Measurements from ENCODE around the gene FAM107B.
A peak's percentile ranks its signal among the peaks of the same experiment; 100 is the strongest.

Gene FAM107B

DNA sequence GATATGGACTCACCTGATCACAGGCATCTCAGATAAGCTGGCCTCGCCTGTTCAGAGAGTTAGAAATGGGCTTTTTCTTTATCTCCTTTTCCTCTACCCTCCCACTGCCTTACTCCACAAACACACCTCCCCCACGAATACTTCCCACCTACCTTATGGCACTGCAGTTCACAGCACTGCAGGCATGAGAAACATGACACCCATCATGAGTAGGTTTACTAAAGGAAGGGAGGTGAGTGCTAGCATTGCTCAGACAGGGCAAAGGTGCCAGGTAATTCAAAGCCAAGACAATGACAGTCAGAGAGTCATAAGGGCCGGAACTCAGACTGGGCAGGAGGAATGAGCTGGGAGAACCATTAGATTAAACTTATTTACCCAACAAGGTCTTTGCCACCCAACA is 220.6 kb downstream of the FAM107B start:
- TF ChIP-seq, protein P1, sequence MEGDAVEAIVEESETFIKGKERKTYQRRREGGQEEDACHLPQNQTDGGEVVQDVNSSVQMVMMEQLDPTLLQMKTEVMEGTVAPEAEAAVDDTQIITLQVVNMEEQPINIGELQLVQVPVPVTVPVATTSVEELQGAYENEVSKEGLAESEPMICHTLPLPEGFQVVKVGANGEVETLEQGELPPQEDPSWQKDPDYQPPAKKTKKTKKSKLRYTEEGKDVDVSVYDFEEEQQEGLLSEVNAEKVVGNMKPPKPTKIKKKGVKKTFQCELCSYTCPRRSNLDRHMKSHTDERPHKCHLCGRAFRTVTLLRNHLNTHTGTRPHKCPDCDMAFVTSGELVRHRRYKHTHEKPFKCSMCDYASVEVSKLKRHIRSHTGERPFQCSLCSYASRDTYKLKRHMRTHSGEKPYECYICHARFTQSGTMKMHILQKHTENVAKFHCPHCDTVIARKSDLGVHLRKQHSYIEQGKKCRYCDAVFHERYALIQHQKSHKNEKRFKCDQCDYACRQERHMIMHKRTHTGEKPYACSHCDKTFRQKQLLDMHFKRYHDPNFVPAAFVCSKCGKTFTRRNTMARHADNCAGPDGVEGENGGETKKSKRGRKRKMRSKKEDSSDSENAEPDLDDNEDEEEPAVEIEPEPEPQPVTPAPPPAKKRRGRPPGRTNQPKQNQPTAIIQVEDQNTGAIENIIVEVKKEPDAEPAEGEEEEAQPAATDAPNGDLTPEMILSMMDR (conservative IDR thresholded peaks at IDR 0.05; ENCODE audit: control insufficient read depth, insufficient read depth, low read depth, low read length), result no peak
- no peak overlapping the region for H3K4me3 ChIP-seq (ENCODE audit: control insufficient read depth, low read depth, low read length)

DNA sequence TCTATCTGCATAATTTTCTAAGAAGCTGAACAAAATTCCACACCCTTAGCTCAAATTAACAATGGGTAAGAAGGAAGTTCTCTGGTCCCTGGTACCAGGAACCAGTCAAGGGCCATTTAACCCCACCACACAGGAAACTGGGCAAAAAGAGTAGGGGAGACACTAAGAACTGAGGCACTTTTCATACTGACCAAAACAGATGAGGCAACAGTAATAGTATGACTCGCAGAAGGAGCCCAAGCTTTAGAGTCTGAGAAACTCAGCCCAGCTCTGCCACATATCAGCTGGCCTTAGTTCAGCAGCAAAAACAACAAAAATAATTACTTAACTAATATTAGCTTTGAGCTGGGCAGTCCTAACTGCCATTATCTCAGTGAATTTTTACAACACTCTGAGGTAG is 221.2 kb downstream of the FAM107B start:
- no peak overlapping the region for H3K4me3 ChIP-seq (ENCODE audit: control insufficient read depth, low read depth, low read length)
- TF ChIP-seq, protein P1 (conservative IDR thresholded peaks at IDR 0.05; ENCODE audit: control insufficient read depth, insufficient read depth, low read depth, low read length), result no peak
- DNase-seq (ENCODE audit: low read depth), result peak; percentile 73

More for the DNA sequence above, 220.6 kb downstream of the FAM107B start:
- DNase-seq (ENCODE audit: low read depth), result no peak

DNA sequence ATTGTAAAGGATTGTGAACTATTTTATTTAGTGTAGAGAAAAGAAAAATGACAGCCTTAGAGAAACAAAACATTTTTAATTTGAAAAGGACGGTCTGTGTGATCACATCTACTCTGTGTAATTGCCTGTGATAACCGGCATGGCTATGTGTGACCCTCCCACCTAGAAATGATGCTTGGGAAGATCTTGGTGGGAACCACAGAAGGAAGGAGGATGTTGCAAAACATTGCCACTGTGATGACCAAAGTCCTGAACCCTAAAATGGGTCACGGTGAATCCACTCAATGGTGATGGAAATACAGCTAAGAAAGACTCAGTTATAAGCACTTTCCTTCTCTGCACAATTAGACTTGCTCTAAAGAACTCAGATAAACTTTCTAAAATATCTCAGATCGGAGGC is 222.7 kb downstream of the FAM107B start:
- no peak for DNase-seq (ENCODE audit: low read depth)
- TF ChIP-seq, protein P1 (conservative IDR thresholded peaks at IDR 0.05; ENCODE audit: control insufficient read depth, insufficient read depth, low read depth, low read length), result no peak
- H3K4me3 ChIP-seq (ENCODE audit: control insufficient read depth, low read depth, low read length), result no peak overlapping the region

DNA sequence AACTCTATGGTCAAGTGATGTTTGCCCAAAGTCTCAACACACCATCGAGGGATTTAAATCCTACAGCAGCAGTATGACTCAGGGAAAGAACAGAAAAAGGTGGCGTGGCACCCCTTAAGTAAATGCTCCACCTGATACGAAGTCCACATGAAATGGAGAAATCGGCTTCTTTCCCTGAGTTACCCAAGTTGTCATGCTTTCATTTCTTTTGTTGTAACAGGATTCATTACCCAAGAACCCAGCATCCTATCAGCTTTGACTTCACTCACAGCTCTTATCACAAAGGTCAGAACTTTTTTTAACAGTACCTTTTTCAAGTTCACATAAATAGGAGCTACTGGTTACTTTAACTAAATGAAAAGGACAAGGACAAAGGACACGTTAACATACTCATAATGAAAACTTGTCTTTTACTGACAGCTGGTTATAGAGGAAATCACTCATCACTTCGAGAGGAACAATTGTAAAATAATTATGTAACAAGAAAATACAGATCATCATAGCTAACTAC is 224.2 kb downstream of the FAM107B start:
- no peak for DNase-seq (ENCODE audit: low read depth)
- H3K4me3 ChIP-seq (ENCODE audit: control insufficient read depth, low read depth, low read length), result no peak overlapping the region
- TF ChIP-seq, protein P1 (conservative IDR thresholded peaks at IDR 0.05; ENCODE audit: control insufficient read depth, insufficient read depth, low read depth, low read length), result no peak

DNA sequence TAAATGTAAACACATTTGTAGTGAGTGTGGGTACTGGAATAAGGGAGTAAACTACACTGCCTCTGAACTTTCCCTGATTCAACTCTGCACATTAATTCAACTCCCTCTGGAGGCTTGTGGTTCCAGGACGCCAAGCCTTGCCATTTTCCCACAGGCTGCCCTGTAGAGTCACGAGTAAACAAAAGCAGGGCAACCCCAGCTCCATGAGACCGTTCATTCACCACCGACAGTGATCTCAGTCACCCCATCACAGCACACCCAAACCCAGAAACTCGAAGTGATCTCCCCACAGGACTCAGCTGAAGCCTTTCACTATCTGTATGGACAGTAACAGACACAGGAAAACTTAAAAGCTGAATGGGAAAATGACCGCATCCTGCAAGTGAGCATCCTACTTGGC is 225.2 kb downstream of the FAM107B start:
- TF ChIP-seq, protein P1 (conservative IDR thresholded peaks at IDR 0.05; ENCODE audit: control insufficient read depth, insufficient read depth, low read depth, low read length), result no peak
- H3K4me3 ChIP-seq (ENCODE audit: control insufficient read depth, low read depth, low read length), result no peak overlapping the region
- peak; percentile 20 for DNase-seq (ENCODE audit: low read depth)

- no peak for DNase-seq (ENCODE audit: low read depth)
- TF ChIP-seq, protein P1 (conservative IDR thresholded peaks at IDR 0.05; ENCODE audit: control insufficient read depth, insufficient read depth, low read depth, low read length), result no peak
- H3K4me3 ChIP-seq (ENCODE audit: control insufficient read depth, low read depth, low read length), result no peak overlapping the region
These were observed 225.7 kb downstream of the FAM107B start for GRCh38 chr10:14548970-14549369.

- H3K4me3 ChIP-seq (ENCODE audit: control insufficient read depth, low read depth, low read length), result no peak overlapping the region
- TF ChIP-seq, protein P1 (conservative IDR thresholded peaks at IDR 0.05; ENCODE audit: control insufficient read depth, insufficient read depth, low read depth, low read length), result no peak
- DNase-seq (ENCODE audit: low read depth), result no peak
These were observed 226.2 kb downstream of the FAM107B start for GRCh38 chr10:14548474-14548873.

Measured in fibroblast of mammary gland (primary cell).